Measurements from ENCODE around the gene UBA1.
A peak's percentile ranks its signal among the peaks of the same experiment; 100 is the strongest.

UBA1 gene

DNA sequence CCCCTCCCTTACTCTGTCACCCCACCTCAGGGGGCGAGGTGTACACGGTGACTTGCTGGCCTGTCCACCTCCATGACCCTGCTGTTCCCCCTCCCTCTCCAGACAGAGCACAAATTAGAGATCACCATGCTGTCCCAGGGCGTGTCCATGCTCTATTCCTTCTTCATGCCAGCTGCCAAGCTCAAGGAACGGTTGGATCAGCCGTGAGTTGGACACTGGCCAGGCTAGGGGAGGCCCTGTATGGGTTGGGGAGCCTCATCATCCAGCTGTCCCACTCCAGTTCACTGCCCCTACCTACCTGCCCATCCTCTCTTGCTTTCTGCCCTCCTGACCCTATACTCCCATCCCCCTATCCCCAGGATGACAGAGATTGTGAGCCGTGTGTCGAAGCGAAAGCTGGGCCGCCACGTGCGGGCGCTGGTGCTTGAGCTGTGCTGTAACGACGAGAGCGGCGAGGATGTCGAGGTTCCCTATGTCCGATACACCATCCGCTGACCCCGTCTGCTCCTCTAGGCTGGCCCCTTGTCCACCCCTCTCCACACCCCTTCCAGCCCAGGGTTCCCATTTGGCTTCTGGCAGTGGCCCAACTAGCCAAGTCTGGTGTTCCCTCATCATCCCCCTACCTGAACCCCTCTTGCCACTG is 20.9 kb downstream of the UBA1 start:
- DNase-seq: no peak

DNA sequence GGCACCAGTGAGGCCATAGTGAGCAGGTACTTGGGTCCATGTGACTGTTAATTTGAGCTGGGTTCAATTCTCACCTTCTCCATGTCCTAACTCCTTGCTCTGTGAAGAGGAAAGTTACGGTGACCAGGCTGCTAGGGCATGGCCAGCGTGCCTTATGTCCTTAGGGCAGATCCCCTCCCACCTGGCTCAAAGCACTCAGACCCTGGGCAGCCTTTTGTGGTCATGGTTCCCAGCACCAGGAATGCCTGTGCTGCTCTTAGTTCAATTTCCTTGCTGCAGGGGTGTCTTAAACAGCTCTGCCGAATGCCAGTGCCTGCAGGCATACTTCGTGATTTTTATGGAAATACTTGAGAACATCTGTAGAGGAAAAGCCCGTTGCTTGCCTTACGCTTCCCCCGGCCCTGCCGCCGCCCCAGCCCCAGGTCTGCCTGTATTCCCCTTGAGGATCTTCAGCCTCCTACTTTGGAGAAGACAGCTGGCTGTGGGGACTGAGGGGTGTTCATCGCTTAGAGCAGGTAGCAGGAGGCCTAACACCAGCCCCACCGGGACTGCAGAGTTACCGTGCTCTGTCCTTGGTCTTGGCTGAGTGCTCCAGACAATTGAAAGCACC is 21.8 kb downstream of the UBA1 start:
- DNase-seq: no peak

DNA sequence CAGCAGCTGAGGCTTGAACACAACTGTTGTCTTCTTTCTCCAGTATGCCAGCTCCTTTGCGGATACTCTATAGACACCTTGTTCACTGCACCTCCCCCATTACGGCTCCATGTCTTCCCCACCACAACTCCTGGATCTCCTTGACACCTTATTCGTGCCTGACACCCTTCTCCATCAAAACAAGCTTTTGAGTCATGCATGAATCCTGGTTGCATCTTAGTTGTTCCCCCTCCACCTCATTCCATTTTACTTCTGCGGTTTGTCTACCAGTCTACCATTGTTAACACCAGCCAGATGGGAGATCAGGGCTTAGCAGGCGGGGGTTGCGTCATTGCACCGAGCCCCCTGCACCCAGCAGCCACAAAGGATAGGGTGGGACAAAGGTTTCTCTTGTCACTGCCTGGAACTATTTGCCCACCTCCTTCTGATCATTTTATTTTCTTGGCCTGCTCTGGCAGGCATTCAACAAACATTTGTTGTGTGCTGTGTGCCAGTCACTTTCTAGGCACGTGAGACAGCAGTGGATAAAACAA is 22.8 kb downstream of the UBA1 start:
- DNase-seq: no peak

DNA sequence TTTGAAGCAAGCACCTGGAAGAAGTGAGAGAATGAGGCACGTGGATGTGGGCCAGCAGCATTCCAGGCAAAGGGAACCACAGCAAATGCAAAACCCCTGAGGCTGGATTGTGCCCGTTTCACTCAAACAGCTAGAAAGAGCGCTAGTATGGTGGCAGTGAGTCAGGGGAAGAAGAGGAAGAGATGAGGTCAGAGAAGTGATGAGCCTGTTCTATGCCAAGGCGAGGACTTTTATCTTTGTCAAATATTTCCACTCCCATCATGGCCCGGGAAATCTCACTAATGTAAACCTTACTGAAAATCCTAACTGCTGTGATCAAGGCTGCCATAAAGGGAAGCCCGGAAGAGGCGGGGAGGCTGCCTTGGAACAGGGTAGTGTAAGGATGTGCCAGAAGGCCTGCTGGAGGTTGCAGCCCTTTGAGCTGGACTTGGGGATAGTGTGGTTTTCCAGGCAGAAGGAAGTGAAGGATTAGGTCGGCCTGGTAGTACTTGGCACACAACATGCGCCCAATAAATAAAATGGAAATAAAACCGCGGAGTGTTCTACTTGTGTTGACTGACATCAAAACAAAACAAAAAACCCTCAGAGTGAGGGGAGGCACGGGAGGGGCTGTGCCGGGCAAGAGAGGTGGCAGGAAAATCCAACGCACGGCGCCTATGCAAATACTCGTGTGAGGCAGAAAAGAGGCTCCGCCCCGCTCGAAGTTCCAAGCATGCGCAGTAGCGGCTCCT is 23.7 kb downstream of the UBA1 start:
- no peak for DNase-seq

DNA sequence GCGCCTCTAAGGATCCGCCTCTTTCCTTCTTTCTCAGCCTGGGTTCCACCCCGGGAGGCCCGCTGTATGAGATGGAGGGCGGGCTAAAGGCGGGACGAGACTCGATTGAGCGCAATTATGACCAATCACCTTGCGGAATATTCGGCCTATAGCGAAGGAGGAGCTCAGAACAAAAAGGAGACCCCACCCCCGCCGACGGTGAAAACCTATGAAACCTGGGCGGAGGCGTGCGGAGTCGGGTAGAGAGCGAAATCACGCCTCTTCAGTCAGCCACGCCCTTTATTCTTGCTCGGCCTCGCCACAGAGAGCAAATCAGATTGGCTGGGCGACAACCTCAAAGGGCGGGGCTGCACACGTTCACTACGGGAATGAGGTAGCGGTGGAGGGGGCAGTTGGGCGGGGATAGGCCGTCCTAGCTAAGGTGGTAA is 24.2 kb downstream of the UBA1 start:
- peak; percentile 90 for DNase-seq

DNA sequence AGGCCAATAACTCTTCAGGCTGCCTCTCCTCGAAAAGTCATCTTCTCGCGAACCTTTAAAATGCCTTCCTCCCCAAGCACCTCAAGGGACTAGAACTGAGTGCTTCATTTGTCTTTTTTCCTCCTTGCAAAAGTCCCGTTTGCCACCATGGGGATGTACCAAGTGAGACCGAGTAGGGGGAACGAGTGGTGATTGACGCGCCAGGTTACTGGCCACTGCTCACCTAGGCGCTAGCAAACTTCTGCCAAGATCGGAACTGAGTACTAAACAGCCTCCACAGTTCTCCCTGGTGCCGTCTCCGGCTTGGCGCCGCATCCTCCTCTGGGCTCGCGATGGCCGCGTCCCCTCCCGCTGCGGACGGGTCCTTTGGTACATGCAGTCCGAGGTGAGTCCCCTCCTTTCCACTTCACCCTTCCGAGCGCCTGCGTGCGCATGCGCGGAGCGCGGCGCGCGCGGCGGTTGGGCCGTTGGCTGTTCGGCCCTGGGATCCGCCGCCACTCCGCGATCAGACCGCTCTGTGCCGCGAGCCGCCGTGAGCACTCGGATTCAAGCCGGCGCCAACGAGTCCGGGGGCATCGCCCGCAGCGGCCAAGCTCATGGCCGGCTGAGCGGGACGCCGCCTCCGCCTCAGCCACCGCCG is 24.8 kb downstream of the UBA1 start, which contains the start of gene CDK16:
Gene CDK16, plus strand, starts transcription at position 402 of the 640 bp plus-strand sequence. CDS start 4,877 bp downstream, outside the sequence.
- DNase-seq: peak; percentile 34

DNA sequence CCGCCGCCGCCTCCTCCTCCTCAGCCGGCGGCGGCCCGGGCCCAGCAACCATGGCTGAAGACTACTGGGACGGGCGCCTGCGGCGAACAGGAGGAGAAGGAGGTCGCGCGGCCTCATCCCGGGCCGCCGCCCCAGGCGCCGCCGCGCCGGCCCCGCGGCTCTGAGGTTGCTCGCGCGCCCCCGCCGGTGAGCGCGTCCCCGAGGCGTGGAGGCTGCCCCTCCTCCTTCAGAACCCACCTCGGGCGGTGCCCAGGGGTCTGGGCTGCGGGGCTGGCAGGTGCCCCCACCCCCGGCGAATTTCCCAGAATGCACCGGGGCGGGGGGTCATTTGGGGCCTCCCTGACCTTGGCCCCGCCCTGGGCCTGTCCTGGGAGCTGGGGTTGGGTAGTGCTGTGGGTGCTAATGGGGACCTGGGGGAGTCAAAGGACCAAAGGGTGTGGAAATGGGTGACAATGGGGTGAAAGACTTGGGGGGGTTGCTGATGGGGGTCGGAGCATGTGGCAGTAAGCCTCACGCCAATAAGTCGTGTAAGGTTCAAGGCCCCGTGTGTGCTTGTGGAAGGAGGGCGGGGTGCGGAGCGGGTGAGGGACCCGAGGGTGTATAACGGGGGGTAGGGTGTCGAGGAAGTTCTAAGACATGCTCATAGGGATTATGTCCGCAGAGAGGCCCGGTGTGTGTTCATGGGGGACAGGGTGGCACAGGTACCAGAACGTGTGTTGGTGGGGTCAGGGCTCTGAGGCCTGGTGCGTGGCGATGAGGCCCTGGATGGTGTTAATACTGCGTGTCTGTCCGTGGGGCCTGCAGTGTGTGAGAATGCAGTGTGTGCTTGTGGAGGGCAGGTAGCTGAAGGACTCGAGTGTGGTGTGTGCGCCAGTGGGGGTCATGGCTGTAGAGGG is 25.5 kb downstream of the UBA1 start:
- DNase-seq: no peak

DNA sequence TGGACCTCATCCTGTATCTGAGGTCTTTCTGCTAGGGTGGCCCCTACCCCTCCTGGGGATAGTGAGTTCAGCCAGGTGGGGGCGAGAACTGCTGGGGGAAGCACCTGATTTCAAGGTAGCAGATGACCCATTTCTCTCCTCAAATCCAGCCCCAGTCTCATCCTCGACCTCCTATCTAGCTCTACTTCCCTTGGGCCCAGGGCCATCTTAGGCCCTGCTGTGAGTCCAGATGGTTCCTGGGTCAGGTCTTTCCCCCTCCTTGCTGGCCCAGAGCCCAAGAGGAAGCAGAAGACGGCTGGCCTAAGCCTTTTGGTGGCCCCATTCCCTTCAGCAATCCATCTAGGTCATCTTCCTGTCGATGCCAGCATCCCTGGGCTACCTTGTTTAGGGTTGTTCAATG is 28.1 kb downstream of the UBA1 start:
- DNase-seq: no peak

DNA sequence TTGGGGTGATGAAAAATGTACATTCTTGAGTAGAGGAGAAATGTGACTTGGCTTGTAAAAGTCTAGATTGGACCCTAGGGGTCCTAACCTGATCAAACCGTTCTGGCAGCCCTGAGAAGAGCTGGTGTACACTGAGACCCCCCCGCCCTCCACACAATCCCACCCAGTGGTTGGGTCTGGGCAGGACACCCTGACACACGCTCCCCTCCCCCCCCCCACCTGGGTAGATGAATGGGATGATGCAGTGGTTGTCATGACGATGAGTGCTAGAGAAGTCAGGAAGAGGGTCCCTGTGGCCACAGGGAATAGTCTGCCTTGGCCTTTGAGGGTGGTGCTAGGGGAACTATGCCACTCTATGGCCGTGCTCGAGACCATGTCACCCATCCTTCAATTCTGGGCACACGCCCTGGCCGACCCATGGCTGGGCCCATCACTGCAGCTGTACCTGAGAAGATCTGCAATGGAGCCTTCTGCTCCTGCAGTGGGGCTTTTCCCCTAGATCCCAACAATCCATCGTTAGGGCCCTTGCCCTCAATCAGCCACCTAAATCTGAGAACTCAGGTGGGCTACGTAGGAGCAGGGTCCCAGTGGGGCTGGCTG is 29.2 kb downstream of the UBA1 start:
- DNase-seq: no peak

DNA sequence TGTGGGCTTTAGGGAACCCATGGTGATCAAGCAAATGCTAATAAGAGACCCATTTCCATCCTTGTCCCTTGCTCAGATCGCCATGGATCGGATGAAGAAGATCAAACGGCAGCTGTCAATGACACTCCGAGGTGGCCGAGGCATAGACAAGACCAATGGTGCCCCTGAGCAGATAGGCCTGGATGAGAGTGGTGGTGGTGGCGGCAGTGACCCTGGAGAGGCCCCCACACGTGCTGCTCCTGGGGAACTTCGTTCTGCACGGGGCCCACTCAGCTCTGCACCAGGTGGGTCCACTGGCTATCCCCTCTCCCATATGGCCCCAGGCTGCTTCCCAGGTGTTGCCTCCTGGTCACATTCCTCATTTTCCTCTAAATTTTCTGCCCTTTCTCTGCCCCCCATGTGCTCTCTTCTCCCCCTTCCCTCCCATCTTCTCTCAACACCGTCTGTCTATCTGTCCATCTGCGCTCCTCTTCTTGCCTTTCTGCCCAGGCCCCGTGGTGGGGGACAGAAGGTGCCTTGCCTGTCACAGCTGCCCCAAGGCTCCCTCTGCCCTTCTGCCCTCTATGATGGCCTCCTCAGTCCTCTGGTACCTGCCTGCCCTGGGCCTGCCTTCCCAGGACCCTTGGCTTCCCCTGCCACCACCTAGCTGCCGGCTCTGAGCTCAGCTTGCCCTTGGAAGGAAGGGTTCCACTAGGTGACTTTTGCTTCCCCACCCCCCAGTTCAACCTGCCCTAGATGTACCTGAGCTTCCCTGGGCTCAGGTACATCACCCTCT is 30.0 kb downstream of the UBA1 start:
- DNase-seq: no peak

DNA sequence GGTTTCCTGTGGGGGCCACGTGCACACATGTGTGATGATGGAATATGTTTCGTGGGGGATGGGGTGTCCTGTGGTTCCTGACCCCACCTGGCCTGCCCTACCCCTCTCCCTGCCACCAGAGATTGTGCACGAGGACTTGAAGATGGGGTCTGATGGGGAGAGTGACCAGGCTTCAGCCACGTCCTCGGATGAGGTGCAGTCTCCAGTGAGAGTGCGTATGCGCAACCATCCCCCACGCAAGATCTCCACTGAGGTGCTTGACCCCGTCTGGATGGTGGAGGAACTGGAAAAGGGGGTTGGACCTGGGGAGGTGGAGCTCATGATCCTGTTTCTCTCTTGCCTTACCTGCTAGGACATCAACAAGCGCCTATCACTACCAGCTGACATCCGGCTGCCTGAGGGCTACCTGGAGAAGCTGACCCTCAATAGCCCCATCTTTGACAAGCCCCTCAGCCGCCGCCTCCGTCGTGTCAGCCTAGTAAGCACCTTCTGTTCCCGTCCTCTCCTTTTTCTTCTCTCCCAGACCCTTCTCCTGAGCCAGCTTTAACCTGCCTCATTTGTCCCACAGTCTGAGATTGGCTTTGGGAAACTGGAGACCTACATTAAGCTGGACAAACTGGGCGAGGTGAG is 30.8 kb downstream of the UBA1 start:
- DNase-seq: no peak

DNA sequence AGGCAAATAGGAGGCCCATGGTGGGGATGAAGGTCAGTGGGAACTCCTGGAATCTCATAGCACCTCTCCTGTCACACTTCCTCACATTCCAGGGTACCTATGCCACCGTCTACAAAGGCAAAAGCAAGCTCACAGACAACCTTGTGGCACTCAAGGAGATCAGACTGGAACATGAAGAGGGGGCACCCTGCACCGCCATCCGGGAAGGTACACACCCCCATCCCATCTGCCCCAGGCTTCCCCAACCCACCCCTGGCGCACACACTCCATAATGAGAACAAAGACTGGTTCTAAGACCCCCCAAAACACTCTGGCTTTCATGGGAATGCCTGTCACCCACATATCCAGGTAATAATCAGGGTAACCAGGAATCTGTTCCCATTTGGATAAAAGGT is 31.3 kb downstream of the UBA1 start:
- no peak for DNase-seq

DNA sequence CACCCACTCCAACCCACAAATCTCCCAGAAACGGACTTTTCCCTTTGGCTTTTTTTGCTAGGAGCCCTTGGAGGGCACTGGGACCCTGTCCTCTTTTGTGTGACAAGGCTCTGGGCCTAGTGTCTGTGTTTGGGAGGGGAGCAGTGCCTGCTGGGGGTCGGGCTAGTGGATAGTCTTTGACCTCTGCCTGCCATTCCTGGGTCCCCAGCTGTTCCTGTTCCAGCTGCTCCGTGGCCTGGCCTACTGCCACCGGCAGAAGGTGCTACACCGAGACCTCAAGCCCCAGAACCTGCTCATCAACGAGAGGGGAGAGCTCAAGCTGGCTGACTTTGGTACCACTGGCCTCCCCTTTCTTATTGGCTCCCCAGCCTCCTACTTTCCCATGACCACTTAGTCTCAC is 32.4 kb downstream of the UBA1 start:
- DNase-seq: no peak

DNA sequence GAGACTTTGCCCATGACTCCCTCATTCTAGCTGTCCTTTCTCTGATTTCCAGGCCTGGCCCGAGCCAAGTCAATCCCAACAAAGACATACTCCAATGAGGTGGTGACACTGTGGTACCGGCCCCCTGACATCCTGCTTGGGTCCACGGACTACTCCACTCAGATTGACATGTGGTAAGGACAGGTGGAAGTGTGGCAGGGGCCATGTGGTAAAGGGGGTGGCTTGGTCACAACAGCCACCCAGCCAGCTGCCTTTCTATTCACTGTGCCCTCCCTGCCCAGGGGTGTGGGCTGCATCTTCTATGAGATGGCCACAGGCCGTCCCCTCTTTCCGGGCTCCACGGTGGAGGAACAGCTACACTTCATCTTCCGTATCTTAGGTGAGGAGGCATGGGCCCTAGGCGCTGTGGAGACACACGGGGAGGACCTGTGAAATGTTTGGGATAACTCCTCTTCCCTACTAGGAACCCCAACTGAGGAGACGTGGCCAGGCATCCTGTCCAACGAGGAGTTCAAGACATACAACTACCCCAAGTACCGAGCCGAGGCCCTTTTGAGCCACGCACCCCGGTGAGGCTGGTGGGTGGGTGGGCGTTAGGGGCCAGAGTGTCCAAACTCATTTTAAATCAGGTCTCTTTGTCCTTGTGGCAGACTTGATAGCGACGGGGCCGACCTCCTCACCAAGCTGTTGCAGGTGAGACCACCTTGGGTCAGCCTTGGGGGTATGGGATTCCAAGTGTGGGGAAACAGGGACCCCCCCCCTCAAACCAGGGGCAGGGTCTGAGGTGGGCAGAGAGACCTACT is 33.1 kb downstream of the UBA1 start:
- no peak for DNase-seq

DNA sequence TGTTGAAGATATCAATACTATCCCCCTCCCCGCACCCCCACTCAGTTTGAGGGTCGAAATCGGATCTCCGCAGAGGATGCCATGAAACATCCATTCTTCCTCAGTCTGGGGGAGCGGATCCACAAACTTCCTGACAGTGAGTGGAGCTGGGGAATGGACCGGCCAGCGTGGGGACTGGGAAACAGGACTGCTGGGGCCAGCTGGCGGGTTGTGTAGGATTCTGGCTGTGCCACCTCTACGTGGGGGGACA is 33.6 kb downstream of the UBA1 start:
- DNase-seq: no peak

DNA sequence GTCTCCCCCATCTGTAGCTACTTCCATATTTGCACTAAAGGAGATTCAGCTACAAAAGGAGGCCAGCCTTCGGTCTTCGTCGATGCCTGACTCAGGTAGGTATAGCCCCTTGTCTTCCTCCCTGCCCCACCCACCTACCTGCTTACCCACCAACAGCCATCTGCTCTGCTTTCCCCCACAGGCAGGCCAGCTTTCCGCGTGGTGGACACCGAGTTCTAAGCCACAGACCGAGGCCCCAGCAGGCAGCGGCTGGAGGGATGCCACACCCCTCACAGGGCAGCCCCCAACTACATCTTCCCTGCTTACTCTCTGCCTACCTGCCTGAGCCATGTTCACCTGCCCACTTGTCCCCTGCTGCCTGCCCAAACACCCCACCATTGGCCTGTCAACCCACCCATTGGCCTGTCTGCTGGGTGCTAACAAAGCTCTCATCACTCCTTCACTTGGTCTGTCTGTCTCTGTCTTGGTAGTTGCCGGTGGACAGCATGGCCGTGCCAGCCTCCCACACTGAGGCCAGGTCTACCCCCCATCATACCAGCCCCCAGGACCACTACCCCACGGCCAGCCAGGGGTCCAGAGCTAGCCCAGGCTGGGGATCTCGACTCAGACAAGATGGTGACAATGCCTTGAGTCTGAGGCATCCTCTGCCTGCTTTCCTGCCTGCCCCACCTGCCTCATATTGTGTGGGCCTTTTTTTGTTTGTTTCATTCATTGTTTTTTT is 35.1 kb downstream of the UBA1 start:
- DNase-seq: no peak

DNA sequence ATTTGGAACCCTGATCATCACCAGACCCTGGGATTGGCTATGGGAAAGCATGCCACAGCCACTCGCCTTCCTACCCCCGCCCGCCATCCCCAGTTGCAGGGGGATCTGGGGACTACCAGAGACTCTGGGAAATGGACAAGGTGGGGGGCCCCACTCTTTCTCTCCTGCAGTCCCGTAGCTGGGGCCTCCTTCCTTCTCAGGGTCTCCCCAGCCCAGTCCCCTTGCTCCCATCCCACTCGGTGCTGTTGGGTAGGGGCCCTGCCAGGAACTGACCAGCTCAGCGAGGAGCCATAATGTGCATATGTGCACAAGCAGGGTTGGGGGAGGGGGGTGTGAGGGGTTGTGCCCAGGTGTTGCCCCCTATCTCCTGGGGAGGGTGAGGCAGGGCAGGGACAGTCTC is 35.8 kb downstream of the UBA1 start:
- no peak for DNase-seq

DNA sequence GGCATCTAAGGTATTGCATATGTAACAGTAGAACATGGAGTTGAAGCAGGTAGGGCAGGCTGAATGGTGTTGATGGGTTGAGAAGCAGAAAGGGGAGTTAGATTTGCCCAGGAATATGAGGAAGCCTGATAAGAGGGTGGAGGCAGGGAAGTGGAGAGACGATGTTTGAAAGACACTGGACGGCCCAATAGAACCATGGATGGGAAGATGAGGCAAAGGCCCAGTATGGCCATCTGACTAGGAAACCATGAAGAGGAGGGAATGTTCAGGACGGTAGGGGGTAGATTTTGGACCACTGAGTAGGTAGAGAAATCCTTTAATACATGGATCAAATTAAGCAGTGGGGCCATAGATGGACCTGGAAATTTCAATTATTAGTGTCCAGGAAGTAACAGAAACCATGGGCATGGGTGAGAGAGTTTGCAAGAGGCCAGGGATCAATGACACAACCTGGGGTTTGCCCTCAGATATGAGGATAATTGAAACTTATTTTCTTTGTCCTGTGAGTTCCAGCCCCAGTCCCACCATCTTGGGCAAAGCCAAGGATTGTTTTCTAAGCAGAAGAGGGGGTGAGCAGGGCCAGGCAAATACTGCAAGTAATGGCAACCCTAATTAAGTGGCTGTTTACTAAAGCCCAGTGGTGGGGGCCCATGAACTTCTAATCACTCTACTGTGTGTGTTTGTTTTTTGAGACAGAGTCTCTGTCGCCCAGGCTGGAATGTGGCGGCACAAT is 36.7 kb downstream of the UBA1 start:
- no peak for DNase-seq

DNA sequence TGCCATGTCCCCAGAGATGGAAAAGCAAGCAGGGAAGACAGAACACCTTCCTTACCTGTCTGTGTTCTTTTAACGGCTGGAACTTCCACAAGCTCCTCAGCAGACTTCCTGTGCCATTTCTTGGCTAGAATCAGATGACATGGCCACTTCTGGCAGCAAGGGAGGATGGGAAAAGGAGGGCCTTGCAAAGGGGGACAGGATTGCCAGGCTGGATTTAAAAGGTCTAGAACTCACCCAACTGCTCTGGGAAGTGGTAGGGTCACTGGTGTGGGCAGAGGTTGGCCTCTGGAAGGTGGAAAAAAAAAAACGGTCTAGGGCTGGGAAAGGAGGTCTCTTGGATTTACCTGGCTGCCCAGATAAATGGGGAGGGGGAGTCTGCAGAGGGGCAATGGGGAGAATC is 37.5 kb downstream of the UBA1 start:
- no peak for DNase-seq

Measured in GF-D8 (cell line).